HCT116 (cell line): ENCODE measurements around the gene MYH3. TPM values are rescaled to one million over a fixed set of nuclear protein-coding genes. Genes with fewer than 3 reads are reported as not detected.
"Not testable (repeated sequence)": the region's sequence is repeated elsewhere in the genome, so short reads cannot be mapped to it uniquely, and the experiment has no call there.

Experiments
- ATAC-seq: fragments of 200-7000 bp; cut with Tn5 transposase; 2 replicates; pipeline ENCODE4 v1.9.1; 2020; ENCODE audit warnings: mild to moderate bottlenecking, moderate library complexity
- BruUV-seq: library from RNA; stranded (reverse); fragments of 400-500 nt; replicated peaks from 2 replicates; lab custom pipeline; 2021; lab: Mats Ljungman, UMichigan
- CTCF ChIA-PET: fragments of 300-600 bp; sonication (Branson Sonifier 250); formaldehyde crosslinking; loops from one replicate; lab custom pipeline; 2021; ENCODE audit warnings: antibody characterized with exemption; lab: Charles Lee
- POLR2A ChIA-PET: fragments of 300-600, 350-600 bp; sonication (Branson Sonifier 250); formaldehyde crosslinking; loops from one replicate; lab custom pipeline; 2021; ENCODE audit warnings: antibody characterized with exemption; lab: Charles Lee
- RAD21 ChIA-PET, 2 experiments: fragments of 300-600 bp; sonication (Branson Sonifier 250); formaldehyde crosslinking; loops; one replicate each; lab custom pipeline; 2023; ENCODE audit warnings: low total read pairs in 2 of 2; ENCODE audit not compliant: uncharacterized antibody in 2 of 2, unreplicated experiment in 2 of 2, low non-redundant PET in 1 of 2; lab: Charles Lee
- DNase-seq: peaks from one replicate; pipeline ENCODE4 v3.0.0-alpha.2; 2010; ENCODE audit warnings: low read depth, low spot score
- H2AFZ ChIP-seq: fragments of 200-600 bp; shearing (Covaris generic), sonication (generic); 2 replicates; pipeline ENCODE4 v1.6.1; 2017; ENCODE audit warnings: low read depth, mixed run types, mixed read lengths, antibody characterized with exemption, low read length; ENCODE audit not compliant: poor library complexity, severe bottlenecking
- H3K27ac ChIP-seq: 2 replicates; pipeline ENCODE4 v1.5.1; 2012; ENCODE audit warnings: low read depth, low read length
- H3K27me3 ChIP-seq: fragments of 200-600 bp; sonication (generic); 2 replicates; pipeline ENCODE4 v1.6.1; 2016; ENCODE audit warnings: mixed run types, low read length, mixed read lengths; ENCODE audit not compliant: insufficient read depth
- H3K36me3 ChIP-seq, 2 experiments: fragments of 200-500 bp in 1 of 2; fragments of 200-600 bp in 1 of 2; sonication (Bioruptor generic) in 1 of 2; sonication (generic) in 1 of 2; 2 replicates each; pipeline versions ENCODE4 v1.5.1 to v1.6.1; 2014 to 2016; ENCODE audit warnings: low read length in 2 of 2, inconsistent platforms in 1 of 2, mixed read lengths in 1 of 2, mixed run types in 1 of 2; ENCODE audit not compliant: insufficient read depth in 2 of 2, control insufficient read depth in 1 of 2
- H3K4me1 ChIP-seq, 2 experiments: fragments of 200-600 bp in 1 of 2; sonication (generic) in 1 of 2; 2 replicates each; pipeline versions ENCODE4 v1.5.1 to v1.6.1; 2012 to 2017; ENCODE audit warnings: low read length in 2 of 2, inconsistent platforms in 1 of 2, mild to moderate bottlenecking in 1 of 2, mixed read lengths in 1 of 2, mixed run types in 1 of 2, moderate library complexity in 1 of 2; ENCODE audit not compliant: insufficient read depth in 2 of 2, control insufficient read depth in 1 of 2
- H3K4me2 ChIP-seq: fragments of 200-600 bp; sonication (generic); 2 replicates; pipeline ENCODE4 v1.6.1; 2017; ENCODE audit warnings: mixed run types, low read length, mixed read lengths
- H3K4me3 ChIP-seq, 2 experiments: fragments of 200-600 bp in 1 of 2; sonication (generic) in 1 of 2; replicated peaks in 1 of 2; 2 replicates each; pipeline ENCODE4 v1.5.1; 2011 to 2016; ENCODE audit warnings: low read length in 2 of 2, control low read depth in 1 of 2, low read depth in 1 of 2, mild to moderate bottlenecking in 1 of 2, mixed read lengths in 1 of 2, mixed run types in 1 of 2
- H3K79me2 ChIP-seq: fragments of 200-600 bp; sonication (generic); 2 replicates; pipeline ENCODE4 v1.6.1; 2017; ENCODE audit warnings: mild to moderate bottlenecking, mixed run types, low read length, moderate library complexity, mixed read lengths; ENCODE audit not compliant: insufficient read depth
- H3K9ac ChIP-seq: fragments of 200-600 bp; sonication (generic); 2 replicates; pipeline ENCODE4 v1.6.1; 2016; ENCODE audit warnings: low read length, mixed read lengths
- H3K9me2 ChIP-seq: fragments of 200-600 bp; sonication (generic), shearing (Covaris generic); 2 replicates; pipeline ENCODE4 v1.6.1; 2017; ENCODE audit warnings: mixed run types, mild to moderate bottlenecking, moderate library complexity; ENCODE audit not compliant: insufficient read depth
- H3K9me3 ChIP-seq, 2 experiments: fragments of 200-500 bp in 1 of 2; fragments of 200-600 bp in 1 of 2; sonication (Bioruptor generic) in 1 of 2; sonication (generic) in 1 of 2; 2 replicates each; pipeline ENCODE4 v1.6.1; 2014 to 2017; ENCODE audit warnings: low read length in 2 of 2, mixed read lengths in 2 of 2, inconsistent platforms in 1 of 2, low read depth in 1 of 2, mild to moderate bottlenecking in 1 of 2, mixed run types in 1 of 2, moderate library complexity in 1 of 2; ENCODE audit not compliant: control insufficient read depth in 1 of 2, insufficient read depth in 1 of 2
- H4K20me1 ChIP-seq: fragments of 200-600 bp; sonication (generic), shearing (Covaris generic); 2 replicates; pipeline ENCODE4 v1.6.1; 2017; ENCODE audit warnings: mixed run types, mild to moderate bottlenecking, moderate library complexity; ENCODE audit not compliant: insufficient read depth
- ATF3 ChIP-seq: IDR thresholded peaks from 2 replicates; pipeline ENCODE4 v1.6.1; 2012
- CBX3 ChIP-seq: IDR thresholded peaks from 2 replicates; pipeline ENCODE4 v1.6.1; 2012; ENCODE audit warnings: low read depth
- CTCF ChIP-seq, 3 experiments: fragments of 200-600 bp in 1 of 3; sonication (generic) in 1 of 3; IDR thresholded peaks in 2 of 3; conservative IDR thresholded peaks in 1 of 3; 2 replicates each; pipeline ENCODE4 v1.5.1; 2012 to 2017; ENCODE audit warnings: low read depth in 2 of 3, low read length in 2 of 3, antibody characterized with exemption in 1 of 3, borderline replicate concordance in 1 of 3, control low read depth in 1 of 3, mild to moderate bottlenecking in 1 of 3, mixed read lengths in 1 of 3, mixed run types in 1 of 3, moderate library complexity in 1 of 3; ENCODE audit not compliant: insufficient read depth in 1 of 3
- EGR1 ChIP-seq: IDR thresholded peaks from 2 replicates; pipeline ENCODE4 v1.6.1; 2012; ENCODE audit warnings: low read depth
- EZH2phosphoT487 ChIP-seq: fragments of 200-600 bp; IDR thresholded peaks from 2 replicates; pipeline ENCODE4 v1.6.1; 2018; ENCODE audit warnings: antibody characterized with exemption, borderline replicate concordance
- FOSL1 ChIP-seq: IDR thresholded peaks from 2 replicates; pipeline ENCODE4 v1.6.1; 2012; ENCODE audit warnings: low read depth
- JUND ChIP-seq: IDR thresholded peaks from 2 replicates; pipeline ENCODE4 v1.6.1; 2012
- POLR2A ChIP-seq: IDR thresholded peaks from 2 replicates; pipeline ENCODE4 v1.7.0; 2011; ENCODE audit warnings: borderline replicate concordance; ENCODE audit not compliant: insufficient read depth, insufficient read length; ENCODE audit errors: extremely low read depth
- SIN3A ChIP-seq: IDR thresholded peaks from 2 replicates; pipeline ENCODE4 v1.6.1; 2012; ENCODE audit warnings: low read depth
- TCF7L2 ChIP-seq: IDR thresholded peaks from 2 replicates; pipeline ENCODE4 v1.7.0; 2011; ENCODE audit warnings: borderline replicate concordance, inconsistent platforms; ENCODE audit not compliant: insufficient read depth, insufficient read length; ENCODE audit errors: extremely low read depth
- YY1 ChIP-seq: IDR thresholded peaks from 2 replicates; pipeline ENCODE4 v1.6.1; 2011; ENCODE audit warnings: low read length, low read depth, moderate library complexity, mild to moderate bottlenecking; ENCODE audit not compliant: insufficient replicate concordance; ENCODE audit errors: extremely low read depth
- intact Hi-C: fragments of 100-400 bp; cut with micrococcal nuclease; formaldehyde crosslinking; loops from 2 replicates; pipeline ENCODE4 v1.10.0; 2022
- total RNA-seq: library from RNA; stranded (reverse); gene quantifications from one replicate; pipeline ENCODE4 v1.2.1, GENCODE V29; 2021; ENCODE audit not compliant: unreplicated experiment
- TF ChIP-seq, protein P1 (sequence below): IDR thresholded peaks from 2 replicates; pipeline ENCODE4 v1.6.1; 2011; ENCODE audit warnings: mild to moderate bottlenecking, low read length, moderate library complexity; ENCODE audit not compliant: insufficient replicate concordance; ENCODE audit errors: extremely low read depth

Gene MYH3
- total RNA-seq, 1 experiment from 2014 or later = 1.6 TPM

DNA sequence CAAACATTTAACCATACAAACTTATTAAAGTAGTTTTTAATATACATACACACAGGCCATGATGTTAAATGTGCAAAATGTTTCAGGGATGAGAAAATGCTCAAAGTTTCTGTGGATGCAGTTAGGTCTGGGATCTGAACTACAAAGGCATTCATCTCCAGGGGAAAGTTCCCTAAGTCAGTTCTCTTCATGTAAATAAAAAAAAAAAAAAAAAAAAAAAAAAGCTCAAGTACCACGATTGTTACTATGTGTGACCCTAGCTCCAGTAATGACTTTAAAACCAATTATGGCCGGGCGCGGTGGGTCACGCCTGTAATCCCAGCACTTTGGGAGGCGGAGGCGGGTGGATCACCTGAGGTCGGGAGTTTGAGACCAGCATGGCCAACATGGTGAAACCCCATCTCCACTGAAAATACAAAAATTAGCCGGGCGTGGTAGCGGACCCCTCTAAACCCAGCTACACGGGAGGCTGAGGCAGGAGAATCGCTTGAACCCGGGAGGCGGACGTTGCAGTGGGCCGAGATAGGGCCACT is 38.8 kb upstream of the MYH3 start:
- Histone ChIP-seq H3K4me1 (peaks cover 8 to 14% of the 10 kb centered on the region in 2 experiments; a peak in 3 of 4 replicates), H3K4me3 (peak overlapping the region; percentile 93 to 97), H3K9ac (peak overlapping the region; percentile 95), H3K36me3 (peaks cover 33 to 37% of the 10 kb centered on the region in 2 experiments), H3K4me2 (peak overlapping the region; percentile 67), H3K79me2 (peaks cover 76% of the 10 kb centered on the region)
- H2AFZ ChIP-seq, H3K9me2 ChIP-seq, H3K9me3 ChIP-seq, RAD21 ChIA-PET, DNase-seq, POLR2A ChIA-PET, intact Hi-C loops, BruUV-seq, H3K27me3 ChIP-seq, H4K20me1 ChIP-seq, H3K27ac ChIP-seq, ATAC-seq: not testable (repeated sequence)
- CTCF ChIA-PET = interaction anchor here (1.1 kb wide), 1 partner anchor 12 kb away, joined by 5 read pairs; no protein-coding TSS in a partner anchor

DNA sequence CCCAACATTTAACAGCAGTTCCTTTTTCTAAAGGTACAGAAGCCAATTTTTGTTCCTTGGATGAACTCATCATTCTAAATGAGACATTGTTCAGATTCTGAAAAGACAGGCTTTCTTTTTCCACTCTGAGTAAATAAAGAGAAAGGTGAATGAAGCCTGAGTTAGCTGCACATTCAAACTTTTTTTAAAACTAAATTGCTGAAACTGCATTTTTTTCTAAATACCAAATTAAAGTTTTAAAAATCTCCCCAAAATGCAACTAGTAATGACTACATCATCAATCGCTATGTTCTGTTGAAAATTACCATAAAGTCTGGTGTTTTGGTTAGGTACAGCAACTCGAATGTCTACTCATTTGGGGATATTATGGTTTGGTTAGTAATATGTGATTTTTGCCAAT is 30.4 kb upstream of the MYH3 start:
- ChIA-PET RAD21 (no interaction called here), CTCF (no interaction called here), POLR2A (no interaction called here)
- Histone ChIP-seq H3K27ac (no peak overlapping the region), H2AFZ (no peak overlapping the region), H3K4me3 (no peak overlapping the region), H3K9me2 (no peaks in the 10 kb centered on the region), H3K4me1 (no peaks in the 10 kb centered on the region; a peak in 1 of 4 replicates), H3K9ac (no peak overlapping the region), H3K36me3 (peaks cover 57 to 58% of the 10 kb centered on the region in 2 experiments), H4K20me1 (no peaks in the 10 kb centered on the region), H3K9me3 (no peaks in the 10 kb centered on the region), H3K4me2 (no peak overlapping the region), H3K79me2 (peaks cover 91% of the 10 kb centered on the region), H3K27me3 (no peaks in the 10 kb centered on the region)
- ATAC-seq (no peak), DNase-seq (no peak)
- intact Hi-C loops = no loop called here
- BruUV-seq = no TSS peak
- TF ChIP-seq ATF3 = no peak
- TF ChIP-seq JUND = no peak
- TF ChIP-seq, protein P1, sequence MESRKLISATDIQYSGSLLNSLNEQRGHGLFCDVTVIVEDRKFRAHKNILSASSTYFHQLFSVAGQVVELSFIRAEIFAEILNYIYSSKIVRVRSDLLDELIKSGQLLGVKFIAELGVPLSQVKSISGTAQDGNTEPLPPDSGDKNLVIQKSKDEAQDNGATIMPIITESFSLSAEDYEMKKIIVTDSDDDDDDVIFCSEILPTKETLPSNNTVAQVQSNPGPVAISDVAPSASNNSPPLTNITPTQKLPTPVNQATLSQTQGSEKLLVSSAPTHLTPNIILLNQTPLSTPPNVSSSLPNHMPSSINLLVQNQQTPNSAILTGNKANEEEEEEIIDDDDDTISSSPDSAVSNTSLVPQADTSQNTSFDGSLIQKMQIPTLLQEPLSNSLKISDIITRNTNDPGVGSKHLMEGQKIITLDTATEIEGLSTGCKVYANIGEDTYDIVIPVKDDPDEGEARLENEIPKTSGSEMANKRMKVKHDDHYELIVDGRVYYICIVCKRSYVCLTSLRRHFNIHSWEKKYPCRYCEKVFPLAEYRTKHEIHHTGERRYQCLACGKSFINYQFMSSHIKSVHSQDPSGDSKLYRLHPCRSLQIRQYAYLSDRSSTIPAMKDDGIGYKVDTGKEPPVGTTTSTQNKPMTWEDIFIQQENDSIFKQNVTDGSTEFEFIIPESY = no peak
- TF ChIP-seq CBX3 = no peak
- TF ChIP-seq YY1 = no peak
- no peak for TF ChIP-seq SIN3A
- no peak for TF ChIP-seq TCF7L2
- no peak for TF ChIP-seq FOSL1
- no peak for TF ChIP-seq POLR2A
- no peak for TF ChIP-seq EZH2phosphoT487
- TF ChIP-seq EGR1 = no peak
- TF ChIP-seq CTCF (IDR thresholded peaks at IDR 0.05 in 2 of 3, conservative IDR thresholded peaks at IDR 0.05 in 1 of 3; ENCODE audit: borderline replicate concordance in 1 of 3, insufficient read depth in 1 of 3, low read depth in 2 of 3, low read length in 2 of 3) = no peak
